Hematopoietic multipotent progenitor cell treated with erythropoietin and hydrocortisone succinate and interleukin-3 and kit ligand, for 4 days (in vitro differentiated cells): Measurements from ENCODE around the gene ADK.
"Not testable (repeated sequence)": the region's sequence is repeated elsewhere in the genome, so short reads cannot be mapped to it uniquely, and the experiment has no call there.

Experiments
- DNase-seq: peaks from one replicate; pipeline ENCODE4 v3.0.0-alpha.2; 2015

Gene ADK

GRCh38 chr10:74150990-74151878 lies at the start of gene ADK:
ADK (plus strand) TSS chr10:74151221; CDS start chr10:74151279, 58 bp downstream.
- DNase-seq: peak; percentile 100

- peak; percentile 65 for DNase-seq
These were observed 47.3 kb upstream of the ADK start for GRCh38 chr10:74103560-74104258.

- DNase-seq: no peak
These were observed 46.5 kb upstream of the ADK start for GRCh38 chr10:74104480-74104879.

GRCh38 chr10:74104996-74105395 lies 46.0 kb upstream of the ADK start:
- DNase-seq: no peak

GRCh38 chr10:74107391-74107790 lies 43.6 kb upstream of the ADK start:
- DNase-seq: no peak

- no peak for DNase-seq
These were observed 41.6 kb upstream of the ADK start for GRCh38 chr10:74109452-74109851.

GRCh38 chr10:74110120-74110519 lies 40.9 kb upstream of the ADK start:
- DNase-seq: no peak

GRCh38 chr10:74111799-74112198 lies 39.2 kb upstream of the ADK start:
- no peak for DNase-seq

- DNase-seq: no peak
These were observed 37.5 kb upstream of the ADK start for GRCh38 chr10:74113546-74113945.

GRCh38 chr10:74114041-74114448 lies 37.0 kb upstream of the ADK start:
- DNase-seq: no peak

- DNase-seq: no peak
These were observed 33.3 kb upstream of the ADK start for GRCh38 chr10:74117738-74118137.

GRCh38 chr10:74118804-74119203 lies 32.2 kb upstream of the ADK start:
- DNase-seq: peak; percentile 31

- DNase-seq: no peak
These were observed 30.1 kb upstream of the ADK start for GRCh38 chr10:74120911-74121310.

GRCh38 chr10:74121368-74121767 lies 29.7 kb upstream of the ADK start:
- no peak for DNase-seq

- DNase-seq: no peak
These were observed 29.0 kb upstream of the ADK start for GRCh38 chr10:74122060-74122459.

GRCh38 chr10:74123081-74123480 lies 27.9 kb upstream of the ADK start:
- no peak for DNase-seq

GRCh38 chr10:74133923-74134820 lies 16.8 kb upstream of the ADK start:
- DNase-seq: no peak

- no peak for DNase-seq
These were observed 15.6 kb upstream of the ADK start for GRCh38 chr10:74135452-74135851.

- DNase-seq: no peak
These were observed 13.0 kb upstream of the ADK start for GRCh38 chr10:74137992-74138391.

GRCh38 chr10:74138596-74138995 lies 12.4 kb upstream of the ADK start:
- DNase-seq: not testable (repeated sequence)

GRCh38 chr10:74139981-74140380 lies 11.0 kb upstream of the ADK start:
- no peak for DNase-seq

- DNase-seq: no peak
These were observed 10.5 kb upstream of the ADK start for GRCh38 chr10:74140553-74140952.

GRCh38 chr10:74145133-74145532 lies 5.9 kb upstream of the ADK start:
- DNase-seq: no peak
